GM18502 (cell line): ENCODE measurements around the gene HSPA1L.

Experiments
- ATAC-seq: cut with Tn5 transposase; IDR thresholded peaks from one replicate; pipeline ENCODE4 v1.9.1; 2021; ENCODE audit warnings: mild to moderate bottlenecking; ENCODE audit not compliant: unreplicated experiment, poor library complexity

HSPA1L gene

DNA sequence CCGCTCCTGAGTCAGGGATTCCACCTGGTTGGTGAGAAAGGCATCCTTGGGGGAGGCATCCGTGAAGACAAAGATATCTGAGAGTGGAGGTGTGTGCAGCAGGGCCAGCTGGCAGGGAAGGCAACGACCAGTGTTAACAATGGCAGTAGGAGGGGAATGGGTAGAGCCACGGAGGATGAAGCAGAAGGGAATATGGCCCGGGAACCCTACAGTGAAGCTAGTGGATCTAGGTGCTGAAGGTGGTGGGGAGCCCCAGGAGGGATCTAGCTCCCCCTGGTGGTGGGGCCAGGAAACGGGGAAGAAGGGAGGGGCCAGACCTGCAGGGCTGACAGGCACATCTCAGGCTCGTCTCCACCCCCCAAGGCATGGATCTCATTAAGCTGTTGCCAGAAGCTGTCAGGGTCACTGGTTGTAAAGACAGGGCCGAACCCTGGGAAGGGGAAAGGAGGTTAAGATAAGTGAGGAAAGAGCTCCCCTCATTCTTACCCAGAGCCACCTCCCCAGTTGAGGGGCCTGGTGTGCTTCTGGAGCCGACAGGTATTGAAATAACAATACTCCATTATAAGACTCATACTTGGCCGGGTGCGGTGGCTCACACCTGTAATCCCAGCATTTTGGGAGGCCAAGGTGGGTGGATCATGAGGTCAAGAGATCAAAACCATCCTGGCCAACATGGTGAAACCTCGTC lies 45.3 kb downstream of the HSPA1L start:
- no peak for ATAC-seq

DNA sequence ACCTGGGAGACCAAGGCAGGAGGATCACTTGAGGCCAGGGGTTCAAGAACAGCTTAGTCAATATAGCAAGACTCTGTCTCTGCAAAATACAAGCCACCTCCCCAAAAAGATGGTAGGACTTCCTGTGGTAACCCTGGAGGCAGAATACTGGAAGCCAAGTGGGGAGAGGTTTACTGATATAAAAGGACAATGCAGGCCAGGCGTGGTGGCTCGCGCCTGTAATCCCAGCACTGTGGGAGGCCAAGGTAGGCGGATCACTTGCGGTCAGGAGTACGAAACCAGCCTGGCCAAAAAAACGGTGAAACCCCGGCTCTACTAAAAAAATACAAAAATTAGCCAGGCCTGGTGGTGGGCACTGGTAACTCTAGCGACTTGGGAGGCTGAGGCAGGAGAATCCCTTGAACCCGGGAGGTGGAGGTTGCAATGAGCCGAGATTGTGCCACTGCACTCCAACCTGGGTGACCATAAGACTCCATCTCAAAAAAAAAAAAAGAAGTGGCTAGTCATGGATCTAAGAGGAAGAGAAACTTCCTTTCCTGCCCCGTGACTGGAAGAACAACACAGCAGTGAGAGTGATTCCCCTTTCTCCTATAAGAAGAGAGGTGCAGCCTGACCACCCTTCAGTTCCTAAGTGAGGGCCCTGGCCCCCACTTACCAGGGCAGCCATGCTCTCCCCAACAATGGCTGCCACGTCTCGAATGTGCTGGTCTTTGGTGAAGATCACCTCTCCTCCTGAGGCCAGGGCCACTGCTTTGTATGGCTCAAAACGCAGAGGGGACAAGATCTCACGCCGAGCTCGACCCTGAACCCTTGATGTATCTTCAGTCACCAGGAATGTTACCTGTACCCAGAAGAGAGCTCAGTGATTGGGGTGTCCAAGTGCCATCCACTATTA lies 46.5 kb downstream of the HSPA1L start:
- no peak for ATAC-seq

DNA sequence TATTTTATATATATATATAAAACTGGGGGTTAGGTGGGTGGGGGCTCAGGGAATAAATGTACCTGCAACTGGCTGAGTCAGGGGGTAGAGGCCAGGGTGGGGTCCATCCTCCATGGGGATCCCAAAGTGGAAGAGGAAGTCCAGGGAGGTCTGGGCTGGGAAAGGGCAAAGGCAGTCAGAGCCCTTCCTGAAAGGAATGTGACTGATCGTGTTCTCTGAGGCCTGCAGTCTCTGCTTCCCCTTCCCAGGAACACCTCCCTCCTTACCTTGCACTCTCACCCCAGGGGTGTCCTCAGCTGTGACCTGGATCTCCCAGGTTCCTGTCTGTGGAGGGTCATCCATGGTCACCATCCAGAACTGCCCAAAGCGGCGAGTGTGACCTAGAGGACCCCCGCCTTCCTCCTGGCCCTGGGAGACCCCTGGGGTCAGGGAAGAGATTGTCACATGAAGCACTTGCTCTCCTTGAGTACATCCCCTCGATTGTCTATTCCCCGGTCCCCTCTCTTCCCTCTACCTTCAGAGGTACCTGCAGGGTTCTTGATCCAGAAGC lies 47.9 kb downstream of the HSPA1L start:
- ATAC-seq = no peak

DNA sequence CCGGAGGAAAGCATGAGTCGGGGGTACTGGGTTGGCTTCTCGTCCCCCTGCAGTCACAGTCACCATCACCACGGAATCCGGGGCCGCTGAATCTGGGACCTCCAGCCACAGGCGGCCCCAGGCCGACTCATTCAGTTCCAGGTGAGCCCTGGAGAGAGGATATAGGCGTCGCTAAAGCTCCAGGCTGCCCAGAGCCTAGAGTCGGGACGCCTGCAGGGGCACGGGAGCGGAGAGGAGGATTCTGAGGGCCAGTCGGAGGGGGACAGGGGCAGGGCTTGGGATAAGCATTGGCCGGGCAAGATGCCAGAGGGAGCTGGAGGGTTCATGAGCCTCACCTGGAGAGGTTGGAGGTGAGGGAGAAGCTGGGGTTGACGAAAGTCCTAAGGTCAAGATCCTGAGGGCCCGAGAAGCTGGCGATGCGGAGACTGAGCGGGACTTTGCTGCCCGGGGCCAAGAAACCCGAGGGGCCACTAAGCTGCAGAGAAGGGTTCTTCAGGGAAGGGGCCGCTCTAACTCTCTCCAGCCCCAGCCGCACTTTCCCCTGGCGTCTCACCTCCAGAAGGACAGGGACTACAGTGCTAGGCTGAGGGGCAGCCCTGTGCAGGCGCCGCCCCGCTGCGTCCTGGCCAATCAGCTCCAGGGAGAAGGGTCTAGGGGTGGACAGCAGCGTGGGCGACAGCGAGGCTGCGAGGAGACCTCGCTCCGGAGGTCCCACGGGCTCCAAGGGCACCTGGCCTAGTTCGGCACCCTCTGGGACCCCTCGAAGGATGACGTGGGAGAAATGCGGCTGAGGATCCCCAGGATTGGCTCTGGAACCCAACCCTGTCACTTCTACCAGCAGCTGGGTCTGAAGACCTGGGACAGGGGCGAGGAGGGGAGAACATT lies 48.9 kb downstream of the HSPA1L start:
- no peak for ATAC-seq

DNA sequence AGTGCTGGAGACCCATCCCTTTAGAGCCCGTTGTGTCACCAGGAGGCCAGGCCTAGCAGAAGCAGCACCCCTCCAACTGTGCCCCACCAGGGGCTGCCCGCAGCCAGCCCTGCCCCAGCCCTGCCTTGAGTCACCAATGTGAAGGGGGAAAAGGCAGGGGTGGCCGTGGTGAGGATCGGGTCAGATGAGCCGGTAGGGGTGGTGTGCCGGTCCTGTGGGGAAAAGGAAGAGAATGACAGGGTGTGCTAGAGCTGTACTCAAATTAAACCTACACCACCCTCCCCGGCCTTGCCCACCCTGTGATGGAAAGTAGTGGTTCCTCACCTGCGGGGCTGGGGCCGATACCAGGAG lies 49.5 kb downstream of the HSPA1L start:
- ATAC-seq = no peak

DNA sequence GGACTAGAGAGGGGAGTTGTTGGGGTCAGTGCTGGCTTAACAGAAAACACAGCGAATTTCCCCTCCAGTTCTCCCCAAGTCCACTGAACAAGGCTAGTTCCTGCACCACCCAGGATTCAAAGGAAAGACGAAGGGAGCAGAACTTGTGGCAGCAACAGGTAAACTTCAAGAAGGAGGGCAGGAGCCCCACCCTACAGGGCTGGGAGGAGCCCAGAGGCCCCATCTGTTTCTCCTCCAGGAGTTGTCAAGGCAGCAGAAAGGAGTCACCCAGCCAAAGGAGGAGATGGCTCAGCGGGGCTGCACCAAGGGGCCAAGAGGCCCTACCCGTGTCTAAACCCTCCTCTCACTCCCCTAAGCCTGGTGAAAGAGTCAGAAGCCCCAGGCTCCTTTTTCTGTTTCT lies 50.9 kb downstream of the HSPA1L start:
- ATAC-seq = no peak

DNA sequence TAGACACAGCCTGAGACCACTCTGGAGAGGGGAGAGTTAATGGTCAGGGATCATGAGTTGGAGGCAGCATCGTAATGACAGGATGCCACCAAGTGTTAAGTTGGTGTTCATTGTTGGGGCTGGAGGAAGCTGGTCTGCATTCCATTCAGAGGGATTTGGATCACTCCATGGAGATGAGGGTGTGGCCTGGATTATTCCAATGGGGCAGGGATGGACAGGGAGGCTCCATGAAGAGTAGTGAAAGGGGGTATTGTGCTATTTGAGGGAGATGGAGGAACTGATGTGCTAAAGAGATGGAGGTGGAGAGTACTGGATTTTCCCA lies 51.5 kb downstream of the HSPA1L start:
- no peak for ATAC-seq

DNA sequence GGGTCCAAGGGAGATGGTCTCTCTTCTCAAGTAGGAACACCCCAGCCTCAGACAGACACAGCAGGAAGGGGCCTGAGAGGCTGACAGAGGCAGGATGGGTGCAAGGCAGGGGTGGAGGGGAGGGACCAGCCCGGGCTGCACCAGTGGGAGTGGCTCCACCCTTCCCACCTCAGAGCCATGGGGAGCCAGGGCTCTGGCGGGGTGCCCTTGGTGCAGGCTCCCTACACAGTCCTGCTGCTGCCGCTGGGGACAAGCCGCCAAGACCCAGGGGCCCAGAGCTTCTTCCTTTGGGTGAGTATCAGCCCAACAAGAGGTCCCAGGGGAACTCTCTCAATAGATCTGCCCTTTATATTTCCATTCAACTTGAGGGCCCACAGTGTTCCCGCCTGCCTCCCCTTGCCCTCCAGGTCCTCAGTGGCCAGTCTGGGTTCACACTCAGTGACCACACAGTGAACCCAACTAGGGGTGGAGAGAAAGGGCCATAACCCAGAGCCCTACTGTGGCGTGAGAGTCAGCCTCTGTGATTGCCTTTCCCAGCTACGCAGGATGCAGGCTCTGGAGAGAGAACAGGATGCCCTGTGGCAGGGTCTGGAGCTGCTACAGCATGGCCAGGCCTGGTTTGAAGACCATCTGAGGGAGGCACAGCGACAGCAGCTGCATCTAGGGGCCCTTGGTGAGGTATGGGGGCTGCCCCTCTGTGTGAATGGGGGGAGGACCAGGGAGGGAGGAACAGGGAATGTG lies 52.0 kb downstream of the HSPA1L start:
- ATAC-seq = no peak

DNA sequence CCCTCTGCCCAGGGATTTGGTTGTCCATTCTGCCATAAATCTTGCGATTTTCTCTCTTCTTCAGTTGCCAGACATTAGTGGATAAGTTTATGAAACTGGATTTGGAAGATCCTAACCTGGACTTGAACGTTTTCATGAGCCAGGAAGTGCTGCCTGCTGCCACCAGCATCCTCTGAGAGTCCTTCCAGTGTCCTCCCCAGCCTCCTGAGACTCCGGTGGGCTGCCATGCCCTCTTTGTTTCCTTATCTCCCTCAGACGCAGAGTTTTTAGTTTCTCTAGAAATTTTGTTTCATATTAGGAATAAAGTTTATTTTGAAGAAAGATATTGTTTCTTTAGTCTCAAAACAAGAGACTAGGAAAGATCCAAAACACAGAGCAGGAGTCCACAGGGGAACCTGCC lies 52.7 kb downstream of the HSPA1L start, which contains the start of gene SAPCD1:
SAPCD1 (plus strand) TSS at position 301 of the 400 bp plus-strand sequence. CDS start 399 bp downstream, outside the sequence.
- no peak for ATAC-seq

DNA sequence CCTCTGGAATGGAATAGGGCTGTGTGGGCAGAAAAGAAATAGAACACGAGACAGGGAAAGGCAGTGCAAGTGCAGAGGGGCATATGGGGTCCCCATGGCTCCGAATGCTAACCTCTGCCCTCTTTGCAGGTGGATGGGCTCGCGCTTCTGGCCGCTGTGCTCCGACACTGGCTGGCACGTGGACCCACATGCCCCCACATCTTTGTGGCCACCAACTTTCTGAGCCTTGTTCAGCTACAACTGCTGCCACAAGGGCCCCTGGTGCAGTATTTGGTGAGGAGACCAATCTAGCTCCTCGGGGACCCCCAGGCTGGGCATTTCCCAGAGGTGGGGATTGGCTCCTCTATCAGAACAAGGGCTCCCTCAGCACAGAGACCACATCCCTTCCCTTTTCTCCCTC lies 53.7 kb downstream of the HSPA1L start:
- ATAC-seq = no peak

DNA sequence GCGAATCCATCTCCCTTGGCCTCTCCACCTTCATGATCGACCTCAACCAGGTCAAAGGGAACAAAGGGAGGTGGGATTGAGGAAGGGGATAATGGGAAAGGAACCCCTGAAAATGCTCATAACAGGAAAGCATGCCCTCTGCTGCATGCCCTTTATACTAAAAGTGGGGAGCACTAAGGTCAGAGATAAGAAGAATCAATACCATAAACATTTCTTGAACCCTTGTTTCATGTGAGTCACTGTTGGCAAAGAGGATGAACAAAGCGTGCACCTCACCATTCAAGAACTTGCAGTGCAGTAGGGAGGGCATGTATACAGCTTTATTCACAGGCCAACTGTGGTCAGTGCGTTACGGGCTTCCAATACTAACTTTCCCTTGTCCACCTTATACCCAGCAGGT lies 54.3 kb downstream of the HSPA1L start:
- ATAC-seq = no peak
